ENCODE results near the gene CACNG7.

GRCh38 chr19:53977991-53978731 lies 69.1 kb downstream of the CACNG7 start:
- TF ChIP-seq CTCF (IDR thresholded peaks at IDR 0.05; ENCODE audit: extremely low read depth in 1 of 2, insufficient read depth in 1 of 2, low read depth in 1 of 2, low read length in 2 of 2) (no peak), POLR2A (IDR thresholded peaks at IDR 0.05; ENCODE audit: low read depth, low read length) (no peak), JUN (IDR thresholded peaks at IDR 0.05; ENCODE audit: borderline replicate concordance, insufficient read depth, insufficient read length, low read depth) (no peak)

Measured in endothelial cell of umbilical vein (primary cell).